ENCODE measurements around the gene IFT81.
"Not testable (repeated sequence)": the region's sequence is repeated elsewhere in the genome, so short reads cannot be mapped to it uniquely, and the experiment has no call there.

Gene IFT81

GRCh38 chr12:110124269-110124995 is at the start of gene IFT81:
Gene IFT81, plus strand, starts transcription at chr12:110124357. Its CDS starts 3,024 bp downstream, at chr12:110127381.
- DNase-seq (ENCODE audit: low spot score): peak; percentile 100

- no peak for DNase-seq (ENCODE audit: low spot score)
These were observed 48.3 kb upstream of the IFT81 start for GRCh38 chr12:110075880-110076279.

GRCh38 chr12:110077800-110078199 is 46.4 kb upstream of the IFT81 start:
- no peak for DNase-seq (ENCODE audit: low spot score)

GRCh38 chr12:110079477-110080400 is 44.4 kb upstream of the IFT81 start:
- no peak for DNase-seq (ENCODE audit: low spot score)

GRCh38 chr12:110080410-110080809 is 43.7 kb upstream of the IFT81 start:
- no peak for DNase-seq (ENCODE audit: low spot score)

- DNase-seq (ENCODE audit: low spot score): no peak
These were observed 39.7 kb upstream of the IFT81 start for GRCh38 chr12:110084314-110085015.

- not testable (repeated sequence) for DNase-seq (ENCODE audit: low spot score)
These were observed 35.9 kb upstream of the IFT81 start for GRCh38 chr12:110088216-110088615.

GRCh38 chr12:110088936-110089335 is 35.2 kb upstream of the IFT81 start:
- DNase-seq (ENCODE audit: low spot score): no peak

- DNase-seq (ENCODE audit: low spot score): no peak
These were observed 33.7 kb upstream of the IFT81 start for GRCh38 chr12:110090266-110091135.

- DNase-seq (ENCODE audit: low spot score): no peak
These were observed 32.9 kb upstream of the IFT81 start for GRCh38 chr12:110091136-110091711.

- DNase-seq (ENCODE audit: low spot score): no peak
These were observed 30.4 kb upstream of the IFT81 start for GRCh38 chr12:110093631-110094311.

GRCh38 chr12:110100315-110100970 is 23.7 kb upstream of the IFT81 start:
- peak; percentile 65 for DNase-seq (ENCODE audit: low spot score)

GRCh38 chr12:110102255-110102654 is 21.9 kb upstream of the IFT81 start:
- peak; percentile 79 for DNase-seq (ENCODE audit: low spot score)

- no peak for DNase-seq (ENCODE audit: low spot score)
These were observed 19.7 kb upstream of the IFT81 start for GRCh38 chr12:110104188-110105094.

GRCh38 chr12:110105159-110105558 is 19.0 kb upstream of the IFT81 start:
- no peak for DNase-seq (ENCODE audit: low spot score)

GRCh38 chr12:110105986-110106385 is 18.2 kb upstream of the IFT81 start:
- DNase-seq (ENCODE audit: low spot score): no peak

GRCh38 chr12:110107369-110108281 is 16.5 kb upstream of the IFT81 start:
- DNase-seq (ENCODE audit: low spot score): no peak
